ENCODE measurements around the gene LRRN2. TPM values are rescaled to one million over a fixed set of nuclear protein-coding genes. Genes with fewer than 3 reads are reported as not detected.
A peak's percentile ranks its signal among the peaks of the same experiment; 100 is the strongest.

Gene LRRN2
- total and polyA plus RNA-seq, 9 of the 15 experiments (the other 6 are each of a cell fraction or from before 2014, with no cell fraction given), result 0.05 TPM; not detected in 8

GRCh38 chr1:204623894-204624361 is 61.6 kb downstream of the LRRN2 start (continued):
- peak in 1 of 2 experiments; percentile 65; a peak in 1 of 4 replicates for TF ChIP-seq TEAD1 (CRISPR knock-in tag; IDR thresholded peaks at IDR 0.05)
- peak; percentile 83 for TF ChIP-seq CTCFL (IDR thresholded peaks at IDR 0.05; ENCODE audit: borderline replicate concordance, insufficient read depth, low read depth, low read length, poor library complexity, severe bottlenecking)
- TF ChIP-seq ZNF280B (CRISPR knock-in tag; IDR thresholded peaks at IDR 0.05), result no peak
- TF ChIP-seq ZFP91 (CRISPR knock-in tag; IDR thresholded peaks at IDR 0.05), result 0 out of 2 replicates have a peak, but pooled peaks have one; percentile 26
- TF ChIP-seq CBX1 (IDR thresholded peaks at IDR 0.05; ENCODE audit: low read depth), result 0 out of 2 replicates have a peak, but pooled peaks have one; percentile 53
- TF ChIP-seq RAD21 (CRISPR knock-in tag; conservative IDR thresholded peaks at IDR 0.05 in 1 of 2, IDR thresholded peaks at IDR 0.05 in 1 of 2), result peak in 1 of 2 experiments; percentile 45; a peak in 2 of 4 replicates
- 0 out of 2 replicates have a peak, but pooled peaks have one; percentile 4 for TF ChIP-seq TCF3 (CRISPR knock-in tag; IDR thresholded peaks at IDR 0.05)
- TF ChIP-seq ZNF311 (CRISPR knock-in tag; IDR thresholded peaks at IDR 0.05), result no peak
- TF ChIP-seq SRSF9 (IDR thresholded peaks at IDR 0.05; ENCODE audit: borderline replicate concordance, low read depth, low read length), result no peak
- TF ChIP-seq POLR2G (IDR thresholded peaks at IDR 0.05; ENCODE audit: low read depth, low read length), result no peak
- TF ChIP-seq ATF3 (IDR thresholded peaks at IDR 0.05), result no peak
- no peak for TF ChIP-seq ATF3 (CRISPR knock-in tag; conservative IDR thresholded peaks at IDR 0.05)
- no peak for TF ChIP-seq TEAD4 (IDR thresholded peaks at IDR 0.05; ENCODE audit: low read length)
- TF ChIP-seq TEAD4 (CRISPR knock-in tag; IDR thresholded peaks at IDR 0.05; ENCODE audit: borderline replicate concordance), result peak; percentile 82; the same call in 1 of the 2 replicates
- TF ChIP-seq HDGF (IDR thresholded peaks at IDR 0.05), result no peak
- no peak for TF ChIP-seq NR2C2 (CRISPR knock-in tag; IDR thresholded peaks at IDR 0.05)
- TF ChIP-seq NR2C2 (tag; IDR thresholded peaks at IDR 0.05), result no peak

Measured in K562 (cell line).